Left ventricle myocardium inferior (tissue), 1 donor: ENCODE data around the gene WSB1. TPM values are rescaled to one million over a fixed set of nuclear protein-coding genes. Genes with fewer than 3 reads are reported as not detected.

Experiments
- DNase-seq: peaks from one replicate; pipeline ENCODE4 v3.0.0-alpha.2; 2020
- H3K27ac ChIP-seq: fragments of 200-600 bp; replicated peaks from 2 replicates; pipeline ENCODE4 v1.8.0; 2021
- H3K27me3 ChIP-seq: fragments of 200-600 bp; 2 replicates; pipeline ENCODE4 v1.8.0; 2021; ENCODE audit warnings: low read depth
- H3K36me3 ChIP-seq: fragments of 200-600 bp; 2 replicates; pipeline ENCODE4 v1.8.0; 2021
- H3K4me1 ChIP-seq: fragments of 200-600 bp; 2 replicates; pipeline ENCODE4 v1.8.0; 2021
- H3K4me3 ChIP-seq: fragments of 200-600 bp; 2 replicates; pipeline ENCODE4 v1.8.0; 2021; ENCODE audit warnings: mild to moderate bottlenecking, moderate library complexity
- H3K9me3 ChIP-seq: fragments of 200-600 bp; replicated peaks from 2 replicates; pipeline ENCODE4 v1.8.0; 2021
- intact Hi-C: fragments of 100-400 bp; cut with micrococcal nuclease; formaldehyde crosslinking; loops from one replicate; pipeline ENCODE4 v1.11.0; 2022
- total RNA-seq: library from RNA; stranded (reverse); fragmentation: NEBNext Ultra II Directional; extraction: Animal tissue kit (Norgen Biotek cat#: 25700); gene quantifications from one replicate; pipeline ENCODE4 v1.2.1, GENCODE V29; 2021
- TF ChIP-seq, protein P1 (sequence below): fragments of 200-600 bp; IDR thresholded peaks from 2 replicates; pipeline ENCODE4 v1.8.0; 2021; ENCODE audit warnings: antibody characterized with exemption, mild to moderate bottlenecking, borderline replicate concordance
- donor health status: DM: no; HTN: yes; CAD: no; lungs with severe emphysema.

The WSB1 gene
- total RNA-seq, 1 donor from 2014 or later = 53.3 TPM

GRCh38 chr17:27318228-27318627, 24.3 kb downstream of the WSB1 start:
- Histone ChIP-seq H3K36me3 (peaks cover 44% of the 10 kb centered on the region), H3K4me3 (no peak overlapping the region), H3K4me1 (peaks cover 66% of the 10 kb centered on the region), H3K27ac (peak overlapping the region; percentile 34), H3K27me3 (no peaks in the 10 kb centered on the region), H3K9me3 (no peaks in the 10 kb centered on the region)
- TF ChIP-seq, protein P1, sequence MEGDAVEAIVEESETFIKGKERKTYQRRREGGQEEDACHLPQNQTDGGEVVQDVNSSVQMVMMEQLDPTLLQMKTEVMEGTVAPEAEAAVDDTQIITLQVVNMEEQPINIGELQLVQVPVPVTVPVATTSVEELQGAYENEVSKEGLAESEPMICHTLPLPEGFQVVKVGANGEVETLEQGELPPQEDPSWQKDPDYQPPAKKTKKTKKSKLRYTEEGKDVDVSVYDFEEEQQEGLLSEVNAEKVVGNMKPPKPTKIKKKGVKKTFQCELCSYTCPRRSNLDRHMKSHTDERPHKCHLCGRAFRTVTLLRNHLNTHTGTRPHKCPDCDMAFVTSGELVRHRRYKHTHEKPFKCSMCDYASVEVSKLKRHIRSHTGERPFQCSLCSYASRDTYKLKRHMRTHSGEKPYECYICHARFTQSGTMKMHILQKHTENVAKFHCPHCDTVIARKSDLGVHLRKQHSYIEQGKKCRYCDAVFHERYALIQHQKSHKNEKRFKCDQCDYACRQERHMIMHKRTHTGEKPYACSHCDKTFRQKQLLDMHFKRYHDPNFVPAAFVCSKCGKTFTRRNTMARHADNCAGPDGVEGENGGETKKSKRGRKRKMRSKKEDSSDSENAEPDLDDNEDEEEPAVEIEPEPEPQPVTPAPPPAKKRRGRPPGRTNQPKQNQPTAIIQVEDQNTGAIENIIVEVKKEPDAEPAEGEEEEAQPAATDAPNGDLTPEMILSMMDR = no peak
- DNase-seq = no peak
- intact Hi-C loops = no loop called here

GRCh38 chr17:27318633-27319032, 24.7 kb downstream of the WSB1 start:
- Histone ChIP-seq H3K4me3 (no peak overlapping the region), H3K36me3 (peaks cover 40% of the 10 kb centered on the region), H3K27me3 (no peaks in the 10 kb centered on the region), H3K4me1 (peaks cover 70% of the 10 kb centered on the region), H3K9me3 (no peaks in the 10 kb centered on the region), H3K27ac (peak overlapping the region; percentile 34)
- intact Hi-C loops = no loop called here
- TF ChIP-seq, protein P1 = no peak
- DNase-seq = no peak

DNA sequence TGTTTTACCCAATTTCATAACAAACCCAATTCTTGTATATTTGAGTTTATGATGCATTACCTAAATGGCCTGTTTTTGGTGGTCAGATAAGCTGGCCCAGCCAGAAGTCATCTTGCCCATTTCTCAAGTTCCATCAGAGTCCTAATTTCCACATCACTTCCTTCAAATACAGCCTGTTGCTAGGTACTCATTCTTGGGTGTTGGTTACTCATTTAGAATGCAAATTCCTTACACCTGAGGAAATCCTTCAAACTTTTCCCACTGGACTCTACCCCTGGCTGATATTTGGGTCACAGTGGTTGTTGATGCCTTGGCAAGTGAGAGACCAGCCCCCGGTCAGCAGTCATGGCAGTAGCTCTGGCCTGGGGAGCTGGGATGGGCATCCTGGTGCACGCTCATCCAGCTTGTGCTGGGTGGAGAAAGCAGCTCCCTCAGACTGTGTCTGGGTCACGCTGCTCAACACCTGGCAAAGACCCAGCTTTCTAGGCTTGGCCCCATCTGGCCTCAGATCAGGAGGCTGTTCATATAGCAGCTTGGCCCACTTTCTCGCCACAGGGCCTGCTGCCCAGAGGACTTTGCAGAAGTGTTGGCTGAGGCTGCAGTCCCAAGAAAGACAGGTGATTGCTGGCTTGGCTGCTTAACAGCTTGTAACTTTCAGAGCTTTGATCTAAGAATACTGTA, 25.8 kb downstream of the WSB1 start:
- DNase-seq = peak; percentile 77
- H3K27me3 ChIP-seq = no peaks in the 10 kb centered on the region
- intact Hi-C loops = no loop called here
- H3K4me1 ChIP-seq = peaks cover 77% of the 10 kb centered on the region
- TF ChIP-seq, protein P1 = no peak
- H3K27ac ChIP-seq = peak overlapping the region; percentile 34
- H3K9me3 ChIP-seq = no peaks in the 10 kb centered on the region
- no peak overlapping the region for H3K4me3 ChIP-seq
- peaks cover 30% of the 10 kb centered on the region for H3K36me3 ChIP-seq

DNA sequence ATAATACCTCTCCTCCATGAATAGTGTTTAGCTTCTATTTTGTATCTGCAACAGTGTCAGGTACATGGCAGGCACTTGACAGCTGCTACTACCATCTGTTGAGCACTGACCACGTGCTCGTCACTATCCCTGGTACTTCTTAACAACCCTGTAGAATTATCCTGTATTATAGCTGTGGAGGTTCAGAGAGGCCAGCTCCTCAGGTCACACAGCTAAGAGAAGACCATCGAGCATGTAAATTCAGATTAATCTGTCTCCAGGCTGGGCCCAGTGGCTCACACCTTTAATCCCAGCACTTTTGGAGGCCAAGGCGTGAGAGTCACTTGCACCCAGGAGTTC, 26.3 kb downstream of the WSB1 start:
- peaks cover 25% of the 10 kb centered on the region for H3K36me3 ChIP-seq
- H3K4me3 ChIP-seq = no peak overlapping the region
- H3K27ac ChIP-seq = peak overlapping the region; percentile 34
- TF ChIP-seq, protein P1 = no peak
- no peak for DNase-seq
- H3K27me3 ChIP-seq = no peaks in the 10 kb centered on the region
- peaks cover 77% of the 10 kb centered on the region for H3K4me1 ChIP-seq
- H3K9me3 ChIP-seq = no peaks in the 10 kb centered on the region
- intact Hi-C loops = no loop called here

DNA sequence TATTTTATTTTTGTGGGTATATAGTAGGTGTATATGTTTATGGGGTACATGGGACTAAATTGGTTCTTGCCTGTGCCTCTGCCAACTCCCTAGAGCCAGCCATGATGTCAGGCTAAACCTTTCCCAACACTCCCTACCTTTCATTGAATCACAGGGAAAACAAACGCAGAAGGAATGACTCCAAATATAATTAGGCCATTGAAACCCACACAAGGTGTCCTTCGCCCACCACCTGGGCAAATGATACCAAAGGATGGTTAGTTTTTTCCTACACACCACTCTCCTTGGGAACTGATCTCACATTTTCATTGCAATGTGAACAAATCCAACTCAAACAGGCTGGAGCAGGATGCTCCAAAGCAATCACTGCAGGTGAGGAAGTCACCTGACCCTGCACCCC, 27.5 kb downstream of the WSB1 start:
- Histone ChIP-seq H3K27ac (peak overlapping the region; percentile 21), H3K36me3 (peaks cover 13% of the 10 kb centered on the region), H3K27me3 (no peaks in the 10 kb centered on the region), H3K9me3 (no peaks in the 10 kb centered on the region), H3K4me3 (no peak overlapping the region), H3K4me1 (peaks cover 73% of the 10 kb centered on the region)
- TF ChIP-seq, protein P1 = no peak
- intact Hi-C loops = no loop called here
- DNase-seq = no peak
